PC-9 (cell line): ENCODE results near the gene MTPN. TPM values are rescaled to one million over a fixed set of nuclear protein-coding genes. Genes with fewer than 3 reads are reported as not detected.

ENCODE experiments used
- BruUV-seq: library from RNA; stranded (reverse); fragments of 400-500 nt; replicated peaks from 2 replicates; lab custom pipeline; 2021; lab: Mats Ljungman, UMichigan
- CTCF ChIA-PET: fragments of 300-600 bp; sonication (Branson Sonifier 250); formaldehyde crosslinking; loops from one replicate; lab custom pipeline; 2022; ENCODE audit warnings: antibody characterized with exemption; lab: Charles Lee
- POLR2A ChIA-PET: fragments of 300-600 bp; sonication (Branson Sonifier 250); formaldehyde crosslinking; loops from one replicate; lab custom pipeline; 2022; ENCODE audit warnings: antibody characterized with exemption; ENCODE audit not compliant: unreplicated experiment; lab: Charles Lee
- DNase-seq, 2 experiments: peaks; one replicate each; pipeline versions ENCODE4 v3.0.0 to v3.0.0-alpha.2; 2015 to 2022; ENCODE audit warnings: mixed read lengths in 1 of 2
- H2AFZ ChIP-seq: fragments of 200-600 bp; sonication (generic); 2 replicates; pipeline ENCODE4 v1.8.1; 2017; ENCODE audit warnings: antibody characterized with exemption
- H3F3A ChIP-seq: fragments of 200-600 bp; sonication (generic); 2 replicates; pipeline ENCODE4 v1.8.1; 2017; ENCODE audit warnings: antibody characterized with exemption, mild to moderate bottlenecking, low read depth; ENCODE audit not compliant: insufficient read depth
- H3K27ac ChIP-seq: fragments of 200-600 bp; sonication (generic); 2 replicates; pipeline ENCODE4 v1.6.1; 2016; ENCODE audit warnings: mixed run types
- H3K27me3 ChIP-seq: fragments of 200-600 bp; sonication (generic); 2 replicates; pipeline ENCODE4 v1.6.1; 2016; ENCODE audit warnings: low read depth, mixed run types; ENCODE audit not compliant: insufficient read depth
- H3K36me3 ChIP-seq: fragments of 200-600 bp; sonication (generic); 2 replicates; pipeline ENCODE4 v1.6.1; 2016; ENCODE audit warnings: low read depth, mixed run types
- H3K4me1 ChIP-seq: fragments of 200-600 bp; sonication (generic); replicated peaks from 2 replicates; pipeline ENCODE4 v1.6.1; 2016; ENCODE audit warnings: mixed run types; ENCODE audit not compliant: insufficient read depth
- H3K4me2 ChIP-seq: fragments of 200-600 bp; sonication (generic); 2 replicates; pipeline ENCODE4 v1.6.1; 2017; ENCODE audit warnings: mixed run types
- H3K4me3 ChIP-seq: fragments of 200-600 bp; sonication (generic); 2 replicates; pipeline ENCODE4 v1.6.1; 2016; ENCODE audit warnings: mixed run types
- H3K79me2 ChIP-seq: fragments of 200-600 bp; sonication (generic); 2 replicates; pipeline ENCODE4 v1.6.1; 2017; ENCODE audit warnings: low read depth, mixed run types
- H3K9me2 ChIP-seq: fragments of 200-600 bp; sonication (generic); 2 replicates; pipeline ENCODE4 v1.8.1; 2017; ENCODE audit warnings: mild to moderate bottlenecking; ENCODE audit not compliant: insufficient read depth
- H3K9me3 ChIP-seq: fragments of 200-600 bp; sonication (generic); 2 replicates; pipeline ENCODE4 v1.8.1; 2016; ENCODE audit warnings: low read depth; ENCODE audit not compliant: insufficient read depth
- H4K20me1 ChIP-seq: fragments of 200-600 bp; sonication (generic); 2 replicates; pipeline ENCODE4 v1.8.1; 2017; ENCODE audit not compliant: insufficient read depth
- CTCF ChIP-seq: fragments of 200-600 bp; sonication (generic); conservative IDR thresholded peaks from 2 replicates; pipeline ENCODE4 v1.6.1; 2017; ENCODE audit warnings: mixed run types, antibody characterized with exemption, mild to moderate bottlenecking, moderate library complexity
- EZH2 ChIP-seq: fragments of 200-600 bp; sonication (generic); IDR thresholded peaks from 2 replicates; pipeline ENCODE4 v1.8.0; 2017; ENCODE audit warnings: antibody characterized with exemption, low read depth
- intact Hi-C: fragments of 100-400 bp; cut with micrococcal nuclease; formaldehyde crosslinking; loops from one replicate; pipeline ENCODE4 v1.10.0; 2022; ENCODE audit not compliant: unreplicated experiment
- total RNA-seq: library from RNA; stranded (reverse); gene quantifications from 2 replicates; pipeline ENCODE4 v1.2.3, GENCODE V29; 2021

Gene MTPN
- total RNA-seq, 1 experiment from 2014 or later = 212 TPM

DNA sequence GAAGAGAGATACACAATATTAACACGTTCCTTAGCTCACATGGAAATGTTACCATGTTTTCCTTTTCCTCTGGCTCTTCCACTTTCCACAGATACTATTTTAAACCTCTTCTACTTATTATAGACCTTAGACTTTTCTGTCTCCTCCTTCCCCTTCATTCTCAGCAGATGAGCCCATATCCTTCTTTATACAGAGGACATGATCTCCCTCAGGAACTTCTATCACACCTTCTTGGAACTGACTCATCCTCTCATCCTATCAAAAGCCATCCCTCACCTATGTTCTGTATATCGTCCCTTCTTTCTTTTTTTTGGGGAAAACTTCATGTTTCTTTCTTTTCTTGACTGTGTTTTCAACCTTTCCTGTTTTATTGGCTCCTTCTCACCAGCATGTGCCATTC is 20.8 kb downstream of the MTPN start:
- Histone ChIP-seq H3K9me2 (no peaks in the 10 kb centered on the region), H3F3A (no peaks in the 10 kb centered on the region), H2AFZ (no peak overlapping the region), H3K4me2 (no peak overlapping the region), H3K9me3 (no peaks in the 10 kb centered on the region), H3K36me3 (peaks cover 18% of the 10 kb centered on the region), H3K4me3 (no peak overlapping the region), H3K27ac (no peak overlapping the region), H3K4me1 (no peaks in the 10 kb centered on the region), H4K20me1 (peaks cover 63% of the 10 kb centered on the region), H3K27me3 (no peaks in the 10 kb centered on the region), H3K79me2 (peaks cover 93% of the 10 kb centered on the region)
- no peak for DNase-seq
- intact Hi-C loops = no loop called here
- ChIA-PET CTCF (interaction anchor here (0.6 kb wide), 1 partner anchor 575 kb away, joined by 3 read pairs; no protein-coding TSS in a partner anchor), POLR2A (no interaction called here)
- TF ChIP-seq CTCF (no peak), EZH2 (no peak)
- no TSS peak for BruUV-seq

DNA sequence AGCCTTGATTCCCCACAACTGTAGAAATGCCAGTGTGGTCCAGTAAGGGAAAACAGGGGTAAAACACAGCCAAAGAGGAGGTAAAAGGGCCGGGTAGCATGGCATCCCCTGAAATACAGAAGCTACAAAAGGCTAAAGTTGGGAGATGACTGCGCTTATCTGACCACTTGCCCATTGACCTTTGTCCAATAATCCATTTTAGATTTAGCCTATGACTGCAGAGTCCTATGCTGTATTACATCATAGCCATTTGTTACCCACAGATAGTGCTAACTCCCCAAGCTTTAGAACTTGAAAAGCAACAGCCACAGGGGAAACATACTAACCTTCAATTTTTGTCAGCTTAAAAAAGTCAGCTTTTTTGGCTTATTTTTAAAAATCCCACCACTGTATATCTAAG is 26.2 kb downstream of the MTPN start:
- H3F3A ChIP-seq = peaks cover 7% of the 10 kb centered on the region; the same call in 1 of the 2 replicates
- no TSS peak for BruUV-seq
- H4K20me1 ChIP-seq = peaks cover 46% of the 10 kb centered on the region
- H3K9me2 ChIP-seq = no peaks in the 10 kb centered on the region
- no peak overlapping the region for H2AFZ ChIP-seq
- H3K27ac ChIP-seq = no peak overlapping the region
- H3K36me3 ChIP-seq = peaks cover 50% of the 10 kb centered on the region
- H3K27me3 ChIP-seq = no peaks in the 10 kb centered on the region
- no peak for DNase-seq
- no peaks in the 10 kb centered on the region for H3K9me3 ChIP-seq
- no peak overlapping the region for H3K4me3 ChIP-seq
- no peaks in the 10 kb centered on the region for H3K4me1 ChIP-seq
- intact Hi-C loops = no loop called here
- TF ChIP-seq CTCF = no peak
- no peak for TF ChIP-seq EZH2
- ChIA-PET CTCF (no interaction called here), POLR2A (interaction anchor here (0.6 kb wide), 1 partner anchor 43 kb away, joined by 5 read pairs; no protein-coding TSS in a partner anchor)
- H3K79me2 ChIP-seq = peaks cover 64% of the 10 kb centered on the region
- H3K4me2 ChIP-seq = no peak overlapping the region

DNA sequence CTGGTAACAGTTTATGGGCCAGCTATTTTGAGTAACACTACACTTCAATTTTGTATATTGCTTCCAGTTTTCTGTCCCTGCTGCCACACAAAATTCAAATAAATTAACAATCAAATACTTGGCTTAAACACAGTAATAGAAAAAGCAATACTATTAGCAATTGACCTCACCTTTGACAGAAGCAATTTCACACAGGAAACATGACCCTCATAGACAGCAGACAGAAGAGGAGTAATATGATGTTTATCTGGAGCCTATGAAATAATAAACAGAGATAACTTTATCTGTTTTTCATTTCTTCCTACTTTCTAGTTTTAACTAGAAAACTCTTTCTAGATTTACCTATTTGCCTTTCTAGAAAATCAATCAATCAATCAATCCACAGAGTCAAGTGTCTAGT is 26.7 kb downstream of the MTPN start:
- Histone ChIP-seq H3K9me2 (no peaks in the 10 kb centered on the region), H3F3A (peaks cover 7% of the 10 kb centered on the region; the same call in 1 of the 2 replicates), H3K27me3 (no peaks in the 10 kb centered on the region), H3K4me2 (no peak overlapping the region), H3K36me3 (peaks cover 46% of the 10 kb centered on the region), H3K9me3 (no peaks in the 10 kb centered on the region), H3K4me3 (no peak overlapping the region), H3K4me1 (no peaks in the 10 kb centered on the region), H4K20me1 (peaks cover 40% of the 10 kb centered on the region), H3K79me2 (peaks cover 58% of the 10 kb centered on the region), H2AFZ (no peak overlapping the region), H3K27ac (no peak overlapping the region)
- no peak for DNase-seq
- CTCF ChIA-PET = interaction anchor here (0.5 kb wide), 1 partner anchor 202 kb away, joined by 8 read pairs; no protein-coding TSS in a partner anchor
- intact Hi-C loops = no loop called here
- BruUV-seq = no TSS peak
- TF ChIP-seq CTCF (no peak), EZH2 (no peak)
- POLR2A ChIA-PET = no interaction called here
